HL-60 (cell line): ENCODE results near the gene ERBB2.

Experiments
- CTCF ChIP-seq: IDR thresholded peaks from one replicate; pipeline ENCODE4 v1.5.1; 2011; ENCODE audit warnings: low read length, control low read depth, inconsistent platforms; ENCODE audit not compliant: insufficient read depth
- REST ChIP-seq: IDR thresholded peaks from 2 replicates; pipeline ENCODE4 v1.6.1; 2012; ENCODE audit warnings: low read depth; ENCODE audit not compliant: insufficient replicate concordance

- TF ChIP-seq CTCF = no peak
- TF ChIP-seq REST = no peak
Observed at GRCh38 chr17:39729280-39729851, 29.5 kb downstream of the ERBB2 start.
